Measurements from ENCODE around the gene MTOR. TPM values are rescaled to one million over a fixed set of nuclear protein-coding genes. Genes with fewer than 3 reads are reported as not detected.
"Not testable (repeated sequence)": the region's sequence is repeated elsewhere in the genome, so short reads cannot be mapped to it uniquely, and the experiment has no call there.

MTOR gene
- total RNA-seq, 2 experiments from 2014 or later = 32.9 to 36.2 TPM

- no peak overlapping the region for H3K4me3 Mint-ChIP-seq
- peaks cover 78% of the 10 kb centered on the region for H3K36me3 Mint-ChIP-seq (ENCODE audit: low read depth)
- no peaks in the 10 kb centered on the region for H3K27me3 Mint-ChIP-seq
- ChIA-PET POLR2A (interaction anchor here (0.8 kb wide), 1 partner anchor 56 kb away, joined by 3 read pairs; the partner anchor contains the start of gene TARDBP), CTCF (interaction anchor here (1.4 kb wide), 1 partner anchor 31 kb away, joined by 3 read pairs; no protein-coding TSS in a partner anchor)
- DNase-seq = no peak
- H3K27ac Mint-ChIP-seq = no peak overlapping the region
- peaks cover 16% of the 10 kb centered on the region for H3K4me1 Mint-ChIP-seq
- no peaks in the 10 kb centered on the region for H3K9me3 Mint-ChIP-seq
Observed at GRCh38 chr1:11067716-11068599, 194.4 kb downstream of the MTOR start.

GRCh38 chr1:11065796-11066195 is 196.6 kb downstream of the MTOR start:
- Mint-ChIP-seq H3K9me3 (no peaks in the 10 kb centered on the region), H3K4me1 (peaks cover 33% of the 10 kb centered on the region), H3K27ac (no peak overlapping the region), H3K27me3 (no peaks in the 10 kb centered on the region), H3K4me3 (no peak overlapping the region), H3K36me3 (ENCODE audit: low read depth) (peaks cover 63% of the 10 kb centered on the region)
- ChIA-PET CTCF (interaction anchor here (0.6 to 6.7 kb wide), 3 partner anchors 10 to 580 kb away, joined by 3 to 72 read pairs (median 3); no protein-coding TSS in a partner anchor), POLR2A (interaction anchor here (1.7 kb wide), 2 partner anchors 34 to 844 kb away, joined by 6 to 7 read pairs; partner anchors contain the start of gene EXOSC10)
- DNase-seq = no peak

DNA sequence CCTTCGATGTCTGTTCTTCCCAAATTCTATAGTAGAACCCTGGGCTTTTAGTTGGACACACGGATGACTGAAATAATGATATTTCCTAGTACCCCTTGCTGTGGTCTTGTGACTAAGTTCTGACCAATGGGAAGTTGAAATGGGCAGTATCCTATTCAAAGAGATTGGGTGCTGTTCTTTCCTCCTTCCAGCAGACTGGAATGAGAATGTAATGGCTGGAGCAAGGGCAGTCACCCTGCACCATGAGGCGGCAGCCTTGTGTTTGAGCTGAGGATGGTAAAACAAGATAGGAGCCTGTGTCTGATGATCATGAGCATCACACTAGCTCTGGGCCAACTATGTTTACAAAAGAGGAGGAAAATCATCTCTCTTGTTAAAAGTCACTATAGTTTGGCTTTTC is 197.4 kb downstream of the MTOR start:
- Mint-ChIP-seq H3K27me3 (no peaks in the 10 kb centered on the region), H3K4me1 (peaks cover 40% of the 10 kb centered on the region), H3K9me3 (no peaks in the 10 kb centered on the region), H3K36me3 (ENCODE audit: low read depth) (peaks cover 57% of the 10 kb centered on the region), H3K4me3 (no peak overlapping the region), H3K27ac (no peak overlapping the region)
- DNase-seq = no peak
- ChIA-PET POLR2A (interaction anchor here (1.7 kb wide), 2 partner anchors 34 to 845 kb away, joined by 6 to 7 read pairs; partner anchors contain the start of gene EXOSC10), CTCF (interaction anchor here (0.7 to 6.7 kb wide), 3 partner anchors 11 to 581 kb away, joined by 3 to 72 read pairs (median 3); no protein-coding TSS in a partner anchor)

DNA sequence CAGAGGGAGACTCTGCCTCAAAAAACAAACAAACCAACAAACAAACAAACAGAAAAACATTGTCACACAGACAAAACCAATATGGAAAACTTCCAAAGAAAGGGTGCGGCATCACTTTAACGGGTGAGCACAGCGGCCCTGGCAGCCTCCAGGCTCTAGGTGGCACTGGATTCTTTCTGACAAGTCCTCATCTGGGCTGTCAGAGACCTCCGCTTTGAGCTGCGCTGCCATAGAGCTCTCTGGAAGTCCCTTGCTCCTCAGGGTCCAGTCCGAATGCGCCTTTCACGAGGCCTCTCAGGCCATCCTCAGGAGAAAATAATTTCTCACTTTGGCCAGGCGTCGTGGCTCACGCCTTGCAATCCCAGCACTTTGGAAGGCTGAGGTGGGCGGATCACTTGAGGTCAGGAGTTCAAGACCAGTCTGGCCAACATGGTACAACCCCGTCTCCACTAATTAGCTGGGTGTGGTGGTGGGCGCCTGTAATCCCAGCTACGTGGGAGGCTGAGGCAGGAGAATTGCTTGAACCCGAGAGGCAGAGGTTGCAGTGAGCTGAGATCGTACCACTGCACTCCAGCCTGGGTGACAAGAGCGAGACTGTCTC is 198.3 kb downstream of the MTOR start:
- not testable (repeated sequence) for H3K4me3 Mint-ChIP-seq

GRCh38 chr1:11062965-11063401 is 199.4 kb downstream of the MTOR start:
- no peak overlapping the region for H3K4me3 Mint-ChIP-seq
- H3K4me1 Mint-ChIP-seq = peaks cover 46% of the 10 kb centered on the region
- ChIA-PET CTCF (interaction anchor here (0.9 to 6.7 kb wide), 3 partner anchors 13 to 36 kb away, joined by 3 to 72 read pairs (median 4); no protein-coding TSS in a partner anchor), POLR2A (interaction anchor here (1.5 to 4.6 kb wide), 4 partner anchors 11 to 51 kb away, joined by 6 to 40 read pairs (median 23); partner anchors contain the start of genes EXOSC10 and TARDBP)
- DNase-seq = peak; percentile 67
- H3K9me3 Mint-ChIP-seq = no peaks in the 10 kb centered on the region
- peaks cover 46% of the 10 kb centered on the region for H3K36me3 Mint-ChIP-seq (ENCODE audit: low read depth)
- no peaks in the 10 kb centered on the region for H3K27me3 Mint-ChIP-seq
- H3K27ac Mint-ChIP-seq = peak overlapping the region; percentile 69

More for the DNA sequence above, 198.3 kb downstream of the MTOR start:
- Mint-ChIP-seq H3K36me3 (ENCODE audit: low read depth) (peaks cover 53% of the 10 kb centered on the region), H3K4me1 (peaks cover 37% of the 10 kb centered on the region)
- not testable (repeated sequence) for H3K9me3 Mint-ChIP-seq, H3K27ac Mint-ChIP-seq, H3K27me3 Mint-ChIP-seq, DNase-seq
- ChIA-PET POLR2A (interaction anchor here (1.7 to 4.6 kb wide), 3 partner anchors 27 to 35 kb away, joined by 7 to 38 read pairs (median 8); partner anchors contain the start of gene EXOSC10), CTCF (interaction anchor here (0.6 to 6.7 kb wide), 3 partner anchors 9 to 36 kb away, joined by 3 to 72 read pairs (median 3); partner anchors contain the start of gene EXOSC10)

DNA sequence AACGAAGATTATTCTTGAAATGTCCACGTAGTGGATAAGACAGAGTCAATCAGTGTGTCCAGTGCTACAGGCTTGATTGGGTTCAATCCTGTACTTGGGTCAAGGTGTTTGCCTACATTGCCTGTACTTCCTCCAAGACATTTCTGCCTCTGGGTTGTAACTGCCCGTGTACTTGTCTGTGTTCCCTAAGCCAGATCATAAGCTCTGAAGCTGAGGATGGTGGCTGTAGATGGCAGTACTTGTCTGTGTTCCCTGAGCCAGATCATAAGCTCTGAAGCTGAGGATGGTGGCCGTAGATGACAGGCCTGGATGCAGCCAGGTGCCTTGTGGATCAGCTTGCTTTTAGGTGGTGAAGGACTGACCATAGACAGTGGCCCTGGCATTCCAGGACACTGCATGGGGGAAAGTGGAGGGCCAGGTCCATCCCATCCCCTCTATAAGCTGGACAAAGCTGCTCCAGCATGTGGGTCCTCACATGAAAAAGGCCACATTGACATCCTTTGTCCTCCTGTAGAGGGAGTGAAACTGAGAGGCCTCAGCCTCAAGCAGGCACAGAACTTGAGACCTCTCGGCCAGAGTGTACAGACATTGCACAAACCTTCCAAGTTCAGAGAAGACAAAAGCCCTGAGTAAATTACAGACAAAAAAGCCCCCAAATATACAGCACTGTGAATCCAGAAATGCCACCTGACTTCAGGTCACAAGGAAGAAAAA is 200.5 kb downstream of the MTOR start:
- H3K4me1 Mint-ChIP-seq = peaks cover 51% of the 10 kb centered on the region
- POLR2A ChIA-PET = interaction anchor here (0.8 to 4.6 kb wide), 13 partner anchors 9 to 847 kb away, joined by 3 to 40 read pairs (median 7); partner anchors contain the start of genes CLCN6, EXOSC10, MTOR and TARDBP
- H3K27me3 Mint-ChIP-seq = no peaks in the 10 kb centered on the region
- CTCF ChIA-PET = interaction anchor here (0.7 to 6.7 kb wide), 7 partner anchors 8 to 589 kb away, joined by 3 to 72 read pairs (median 7); partner anchors contain the start of gene EXOSC10
- DNase-seq = no peak
- H3K9me3 Mint-ChIP-seq = no peaks in the 10 kb centered on the region
- H3K36me3 Mint-ChIP-seq (ENCODE audit: low read depth) = peaks cover 48% of the 10 kb centered on the region
- H3K4me3 Mint-ChIP-seq = peak overlapping the region; percentile 10
- H3K27ac Mint-ChIP-seq = peak overlapping the region; percentile 85

GRCh38 chr1:11059968-11060830 is 202.2 kb downstream of the MTOR start, which contains the start of gene SRM:
Gene SRM, minus strand, starts transcription at chr1:11060018. Its CDS starts 75 bp downstream, at chr1:11059943.
- POLR2A ChIA-PET = interaction anchor here (0.6 to 4.6 kb wide), 17 partner anchors 8 to 848 kb away, joined by 3 to 40 read pairs (median 7); partner anchors contain the start of genes CLCN6, EXOSC10, MTOR and TARDBP

GRCh38 chr1:11059155-11059967 is 203.0 kb downstream of the MTOR start:
- Mint-ChIP-seq H3K27me3 (no peaks in the 10 kb centered on the region), H3K36me3 (ENCODE audit: low read depth) (peaks cover 31% of the 10 kb centered on the region), H3K4me3 (peak overlapping the region; percentile 97), H3K9me3 (no peaks in the 10 kb centered on the region), H3K27ac (peak overlapping the region; percentile 81), H3K4me1 (peaks cover 51% of the 10 kb centered on the region)
- ChIA-PET POLR2A (interaction anchor here (0.8 to 4.6 kb wide), 9 partner anchors 12 to 671 kb away, joined by 3 to 40 read pairs (median 8); partner anchors contain the start of genes EXOSC10 and TARDBP), CTCF (interaction anchor here (1.4 to 6.7 kb wide), 5 partner anchors 8 to 39 kb away, joined by 4 to 72 read pairs (median 10); no protein-coding TSS in a partner anchor)
- no peak for DNase-seq

More at GRCh38 chr1:11059968-11060830, 202.2 kb downstream of the MTOR start, which contains the start of gene SRM:
- Mint-ChIP-seq H3K36me3 (ENCODE audit: low read depth) (peaks cover 34% of the 10 kb centered on the region), H3K27ac (peak within 1 kb of the TSS; percentile 85), H3K4me3 (peak within 1 kb of the TSS; percentile 97), H3K27me3 (no peaks in the 10 kb centered on the region), H3K4me1 (peaks cover 51% of the 10 kb centered on the region), H3K9me3 (no peaks in the 10 kb centered on the region)
- CTCF ChIA-PET = interaction anchor here (1.4 to 6.7 kb wide), 6 partner anchors 9 to 40 kb away, joined by 4 to 72 read pairs (median 7); partner anchors contain the start of gene EXOSC10
- peak; percentile 92 for DNase-seq

- ChIA-PET CTCF (interaction anchor here (1.8 kb wide), 1 partner anchor 21 kb away, joined by 10 read pairs; no protein-coding TSS in a partner anchor), POLR2A (interaction anchor here (1.6 kb wide), 1 partner anchor 41 kb away, joined by 8 read pairs; the partner anchor contains the start of gene EXOSC10)
- H3K9me3 Mint-ChIP-seq = no peaks in the 10 kb centered on the region
- peak overlapping the region; percentile 81 for H3K27ac Mint-ChIP-seq
- DNase-seq = no peak
- H3K36me3 Mint-ChIP-seq (ENCODE audit: low read depth) = peaks cover 32% of the 10 kb centered on the region
- H3K4me3 Mint-ChIP-seq = peak overlapping the region; percentile 97
- H3K4me1 Mint-ChIP-seq = peaks cover 49% of the 10 kb centered on the region
- H3K27me3 Mint-ChIP-seq = no peaks in the 10 kb centered on the region
Observed at GRCh38 chr1:11058595-11059154, 203.7 kb downstream of the MTOR start.

DNA sequence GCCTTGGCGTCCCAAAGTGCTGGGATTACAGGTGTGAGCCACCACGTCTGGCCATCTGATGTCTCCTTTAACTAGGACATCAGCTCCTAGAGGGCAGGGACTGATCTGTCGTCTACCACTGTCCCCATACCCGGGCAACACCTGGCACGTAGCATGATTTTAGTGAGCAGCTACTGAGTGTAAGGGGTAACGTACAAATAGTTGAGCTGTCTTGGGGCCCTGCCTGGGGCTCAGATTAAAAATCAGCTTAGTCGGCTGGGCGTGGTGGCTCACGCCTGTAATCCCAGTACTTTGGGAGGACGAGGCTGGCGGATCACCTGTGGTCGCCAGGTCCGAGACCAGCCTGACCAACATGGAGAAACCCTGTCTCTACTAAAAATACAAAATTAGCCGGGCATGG is 204.3 kb downstream of the MTOR start:
- no peak overlapping the region for H3K27ac Mint-ChIP-seq
- peaks cover 25% of the 10 kb centered on the region for H3K36me3 Mint-ChIP-seq (ENCODE audit: low read depth)
- CTCF ChIA-PET = interaction anchor here (0.6 to 1.8 kb wide), 3 partner anchors 18 to 21 kb away, joined by 3 to 10 read pairs (median 4); no protein-coding TSS in a partner anchor

More for the DNA sequence above, 204.3 kb downstream of the MTOR start:
- POLR2A ChIA-PET = interaction anchor here (1.6 kb wide), 1 partner anchor 41 kb away, joined by 8 read pairs; the partner anchor contains the start of gene EXOSC10
- Mint-ChIP-seq H3K4me3 (peak overlapping the region; percentile 97), H3K27me3 (no peaks in the 10 kb centered on the region), H3K4me1 (peaks cover 43% of the 10 kb centered on the region), H3K9me3 (no peaks in the 10 kb centered on the region)
- DNase-seq = no peak

All from activated CD4-positive, alpha-beta memory T cell treated with anti-CD3 and anti-CD28 coated beads, Interleukin-2, amount 10 ng/mL, durations not matched to agents 7 days and 5 days (primary cell).